DMS 273 (cell line): Measurements from ENCODE around the gene DNAJC16.

Experiments used
- DNase-seq: peaks from one replicate; lab custom pipeline; 2025; ENCODE audit not compliant: unreplicated experiment; lab: John Stamatoyannopoulos, UW

Gene DNAJC16

DNA sequence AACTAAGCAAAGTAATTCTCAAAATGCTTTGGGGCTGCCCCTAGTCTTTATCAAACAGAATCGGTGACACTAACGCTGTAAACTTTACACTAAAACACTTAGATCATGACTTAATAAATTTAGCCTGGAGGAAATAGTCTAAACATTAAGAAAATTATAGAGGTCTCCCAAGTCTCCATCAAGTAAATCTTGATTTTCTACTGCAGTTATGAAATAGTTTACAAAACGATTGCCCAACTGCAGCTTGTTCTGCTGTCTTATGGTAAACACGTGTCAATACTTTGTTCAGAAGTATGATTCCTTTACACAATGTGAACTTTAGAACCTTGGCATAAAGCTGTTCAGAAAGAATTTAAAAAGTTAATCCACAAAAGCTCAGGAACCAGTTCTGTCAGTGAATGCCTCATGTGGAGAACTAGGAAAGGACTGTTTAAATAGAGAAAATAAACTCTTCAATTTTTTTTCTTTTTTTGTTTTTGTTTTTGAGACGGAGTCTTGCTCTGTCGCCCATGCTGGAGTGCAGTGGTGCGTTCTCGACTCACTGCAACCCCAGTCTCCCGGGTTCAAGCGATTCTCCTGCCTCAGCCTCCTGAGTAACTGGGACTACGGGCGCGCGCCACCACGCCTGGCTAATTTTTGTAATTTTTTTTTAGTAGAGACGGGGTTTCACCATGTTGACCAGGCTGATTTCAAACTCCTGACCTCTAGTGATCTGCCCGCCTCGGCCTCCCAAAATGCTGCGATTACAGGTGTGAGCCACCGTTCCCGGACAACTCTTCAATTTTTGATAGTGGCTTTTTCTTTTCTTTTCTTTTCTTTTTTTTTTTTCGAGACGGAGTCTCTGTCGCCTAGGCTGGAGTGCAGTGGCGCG, 92.2 kb downstream of the DNAJC16 start:
- DNase-seq = no peak

- DNase-seq = no peak
Measured at GRCh38 chr1:15620155-15620545, 93.5 kb downstream of the DNAJC16 start.

GRCh38 chr1:15620902-15621682, 94.4 kb downstream of the DNAJC16 start:
- DNase-seq = no peak

DNA sequence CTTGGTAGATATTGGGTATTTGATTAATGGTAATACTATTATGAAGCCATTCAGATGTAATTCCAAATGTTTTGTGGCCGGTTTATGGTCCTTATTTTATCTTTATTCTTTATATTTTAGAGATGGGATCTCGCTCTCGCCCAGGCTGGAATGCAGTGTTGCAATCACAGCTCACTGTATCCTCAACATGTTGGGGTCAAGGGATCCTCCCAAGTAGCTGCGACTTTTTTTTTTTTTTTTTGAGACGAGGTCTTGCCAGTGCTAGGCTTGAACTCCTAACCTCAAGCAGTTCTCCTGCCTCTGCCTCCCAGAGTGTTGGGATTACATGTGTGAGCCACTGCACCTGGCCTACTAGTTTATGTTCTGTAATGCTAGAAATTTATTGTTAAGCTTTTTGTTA, 95.3 kb downstream of the DNAJC16 start:
- no peak for DNase-seq

DNA sequence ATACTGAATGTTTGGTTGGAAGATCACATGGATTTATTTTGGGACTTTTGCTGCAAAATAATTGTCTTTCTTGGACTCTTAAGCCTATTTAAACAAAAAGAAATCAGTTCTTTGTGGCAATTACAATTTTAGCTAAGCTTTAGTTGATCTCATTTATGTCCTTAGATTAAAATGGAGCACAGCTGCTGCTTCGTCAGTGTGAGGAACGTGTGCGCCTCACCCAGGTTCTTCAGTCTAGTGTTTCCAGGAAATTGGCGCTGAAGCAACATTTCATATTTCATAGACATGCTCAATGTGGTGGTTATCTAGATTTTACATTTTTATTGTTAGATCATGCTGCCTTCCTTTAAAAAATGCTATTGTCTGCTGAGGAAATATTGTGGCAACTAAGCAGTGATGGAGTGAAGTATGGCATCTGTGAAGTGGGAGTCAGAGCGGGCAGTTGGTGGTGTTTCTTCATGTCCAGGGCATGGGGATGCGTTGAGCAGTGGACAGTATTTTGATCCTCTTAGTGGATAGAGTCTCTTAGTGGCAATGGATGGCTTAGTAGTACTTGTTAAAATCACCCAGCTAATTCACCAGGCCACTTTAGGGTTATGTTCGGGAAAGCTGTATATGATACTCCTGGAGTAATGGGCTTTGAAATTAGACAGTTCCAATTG, 96.2 kb downstream of the DNAJC16 start:
- DNase-seq = no peak

GRCh38 chr1:15623435-15623834, 96.8 kb downstream of the DNAJC16 start:
- DNase-seq = no peak

- no peak for DNase-seq
Measured at GRCh38 chr1:15624133-15624714, 97.6 kb downstream of the DNAJC16 start.

GRCh38 chr1:15625056-15625917, 98.6 kb downstream of the DNAJC16 start:
- DNase-seq = no peak
